GM13976 (cell line): Measurements from ENCODE around the gene RBPJ.

ENCODE experiments used
- DNase-seq: peaks from one replicate; pipeline ENCODE4 v3.0.0; 2012; ENCODE audit warnings: low spot score
- in situ Hi-C: fragments of 300-500 bp; cut with MboI; formaldehyde crosslinking; loops from one replicate; pipeline ENCODE4 v1.12.0; 2022; ENCODE audit warnings: low sequenced_read_pairs, mixed read lengths, inconsistent platforms; ENCODE audit not compliant: unreplicated experiment
- TF ChIP-seq, protein P1 (sequence below): IDR thresholded peaks from 2 replicates; pipeline ENCODE4 v1.5.1; 2012; ENCODE audit warnings: borderline replicate concordance, mild to moderate bottlenecking; ENCODE audit not compliant: insufficient read depth; ENCODE audit errors: extremely low read depth, missing control alignments, control extremely low read depth

Gene RBPJ

DNA sequence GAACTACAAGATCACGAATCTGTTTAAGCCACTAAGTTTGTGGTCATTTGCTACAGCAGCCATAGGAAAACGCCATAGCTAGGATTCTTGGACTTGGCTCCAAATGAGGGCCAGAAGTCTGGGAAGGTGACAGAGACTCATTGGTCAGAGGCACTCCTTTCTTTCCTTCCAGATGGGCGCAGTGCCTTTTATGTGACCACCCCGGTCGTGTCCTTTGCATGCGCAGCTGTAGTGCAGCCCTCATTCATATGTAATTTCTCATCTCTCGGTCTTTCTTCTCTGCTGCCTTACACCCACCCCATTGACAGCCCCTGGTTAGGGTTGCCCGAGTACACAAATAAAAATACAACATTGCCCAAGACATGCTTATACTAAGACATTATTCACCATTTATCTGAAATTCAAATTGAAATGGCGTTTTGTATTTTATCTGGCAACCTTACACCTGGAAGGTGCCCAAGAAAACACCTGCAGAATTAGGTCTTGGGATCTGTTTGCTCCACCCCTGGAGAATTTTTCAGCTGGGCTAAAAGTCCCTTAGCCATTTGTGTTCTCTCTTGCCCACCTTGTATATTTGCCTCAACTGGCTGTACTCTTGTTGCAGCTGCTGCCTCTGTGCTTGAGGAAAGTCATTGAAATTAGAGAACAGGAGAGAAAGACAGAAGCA lies 147.6 kb downstream of the RBPJ start:
- in situ Hi-C loops, result loop anchor here (25.0 kb wide), 1 partner anchor 244 kb away; no protein-coding TSS in a partner anchor
- no peak for DNase-seq
- TF ChIP-seq, protein P1, sequence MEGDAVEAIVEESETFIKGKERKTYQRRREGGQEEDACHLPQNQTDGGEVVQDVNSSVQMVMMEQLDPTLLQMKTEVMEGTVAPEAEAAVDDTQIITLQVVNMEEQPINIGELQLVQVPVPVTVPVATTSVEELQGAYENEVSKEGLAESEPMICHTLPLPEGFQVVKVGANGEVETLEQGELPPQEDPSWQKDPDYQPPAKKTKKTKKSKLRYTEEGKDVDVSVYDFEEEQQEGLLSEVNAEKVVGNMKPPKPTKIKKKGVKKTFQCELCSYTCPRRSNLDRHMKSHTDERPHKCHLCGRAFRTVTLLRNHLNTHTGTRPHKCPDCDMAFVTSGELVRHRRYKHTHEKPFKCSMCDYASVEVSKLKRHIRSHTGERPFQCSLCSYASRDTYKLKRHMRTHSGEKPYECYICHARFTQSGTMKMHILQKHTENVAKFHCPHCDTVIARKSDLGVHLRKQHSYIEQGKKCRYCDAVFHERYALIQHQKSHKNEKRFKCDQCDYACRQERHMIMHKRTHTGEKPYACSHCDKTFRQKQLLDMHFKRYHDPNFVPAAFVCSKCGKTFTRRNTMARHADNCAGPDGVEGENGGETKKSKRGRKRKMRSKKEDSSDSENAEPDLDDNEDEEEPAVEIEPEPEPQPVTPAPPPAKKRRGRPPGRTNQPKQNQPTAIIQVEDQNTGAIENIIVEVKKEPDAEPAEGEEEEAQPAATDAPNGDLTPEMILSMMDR, result no peak

- in situ Hi-C loops, result loop anchor here (25.0 kb wide), 1 partner anchor 243 kb away; no protein-coding TSS in a partner anchor
Observed at GRCh38 chr4:26468977-26469376, 148.2 kb downstream of the RBPJ start.

GRCh38 chr4:26471890-26472289 lies 151.1 kb downstream of the RBPJ start:
- TF ChIP-seq, protein P1, result no peak
- no peak for DNase-seq
- in situ Hi-C loops, result loop anchor here (25.0 kb wide), 1 partner anchor 240 kb away; no protein-coding TSS in a partner anchor

More at GRCh38 chr4:26468977-26469376, 148.2 kb downstream of the RBPJ start:
- no peak for DNase-seq
- TF ChIP-seq, protein P1, result no peak

GRCh38 chr4:26473893-26474292 lies 153.1 kb downstream of the RBPJ start:
- in situ Hi-C loops, result loop anchor here (25.0 kb wide), 1 partner anchor 238 kb away; no protein-coding TSS in a partner anchor
- DNase-seq, result no peak
- TF ChIP-seq, protein P1, result no peak

DNA sequence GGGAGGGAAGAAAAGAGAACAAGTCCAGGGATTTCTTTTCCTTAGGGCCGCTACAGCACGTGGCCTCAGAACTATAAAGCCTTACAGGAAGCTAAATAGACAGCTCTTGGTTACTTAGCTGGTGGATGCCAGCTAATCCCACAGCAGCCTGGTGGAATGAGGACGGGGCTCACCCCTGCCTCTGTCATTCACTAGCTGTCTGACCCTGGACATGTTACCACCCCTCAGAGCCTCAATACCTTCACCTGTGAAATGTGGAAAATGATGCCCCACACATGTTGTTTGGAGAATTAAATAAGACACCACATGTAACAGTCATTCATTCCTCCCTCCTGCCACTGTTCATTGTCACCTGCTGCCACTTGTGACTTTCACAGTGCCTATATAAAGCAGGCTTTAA lies 153.7 kb downstream of the RBPJ start:
- in situ Hi-C loops, result loop anchor here (25.0 kb wide), 1 partner anchor 238 kb away; no protein-coding TSS in a partner anchor
- DNase-seq, result no peak
- TF ChIP-seq, protein P1, result no peak

GRCh38 chr4:26475716-26476115 lies 154.9 kb downstream of the RBPJ start:
- in situ Hi-C loops, result no loop called here
- DNase-seq, result no peak
- TF ChIP-seq, protein P1, result no peak
